ENCODE results near the gene SKA2.

- TF ChIP-seq CTCF (IDR thresholded peaks at IDR 0.05) (no peak), POLR2A (IDR thresholded peaks at IDR 0.05) (no peak)
Measured at GRCh38 chr17:59101178-59101577, 53.8 kb downstream of the SKA2 start.
